ENCODE measurements around the gene NANS.

DNA sequence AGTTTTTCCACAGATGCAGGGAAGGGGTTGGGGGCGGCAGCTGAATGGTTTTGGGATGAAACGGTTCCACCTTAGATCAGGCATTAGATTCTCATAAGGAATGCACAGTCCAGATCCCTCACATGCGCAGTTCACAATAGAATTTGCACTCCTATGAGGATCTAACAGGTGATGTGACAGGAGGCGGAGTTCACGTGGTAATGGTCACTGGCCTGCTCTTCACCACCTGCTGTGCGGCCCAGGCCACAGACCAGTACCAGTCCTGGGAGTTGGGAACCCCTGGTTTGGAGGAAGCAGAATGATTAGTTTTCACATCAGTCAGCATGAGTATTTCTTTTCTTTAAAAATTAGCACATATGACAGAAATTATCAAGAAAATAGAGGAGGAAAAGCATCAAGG lies 47.1 kb upstream of the NANS start:
- TF ChIP-seq CTCF (IDR thresholded peaks at IDR 0.05) (no peak), POLR2A (IDR thresholded peaks at IDR 0.05) (no peak)

Data from body of pancreas (tissue), 4 donors.